ENCODE results near the gene SEMA3C.

- no peak for TF ChIP-seq CTCF (conservative IDR thresholded peaks at IDR 0.05; ENCODE audit: low read length)
- TF ChIP-seq EZH2phosphoT487 (IDR thresholded peaks at IDR 0.05; ENCODE audit: borderline replicate concordance) = no peak
Measured at GRCh38 chr7:80763289-80763688, 155.6 kb downstream of the SEMA3C start.

Data from Loucy (cell line).